ENCODE measurements around the gene SARS1. TPM values are rescaled to one million over a fixed set of nuclear protein-coding genes. Genes with fewer than 3 reads are reported as not detected.

The SARS1 gene
- total and polyA plus RNA-seq, 2 of the 13 experiments (the other 11 are each of a cell fraction or from before 2014, with no cell fraction given): 103 to 134 TPM

DNA sequence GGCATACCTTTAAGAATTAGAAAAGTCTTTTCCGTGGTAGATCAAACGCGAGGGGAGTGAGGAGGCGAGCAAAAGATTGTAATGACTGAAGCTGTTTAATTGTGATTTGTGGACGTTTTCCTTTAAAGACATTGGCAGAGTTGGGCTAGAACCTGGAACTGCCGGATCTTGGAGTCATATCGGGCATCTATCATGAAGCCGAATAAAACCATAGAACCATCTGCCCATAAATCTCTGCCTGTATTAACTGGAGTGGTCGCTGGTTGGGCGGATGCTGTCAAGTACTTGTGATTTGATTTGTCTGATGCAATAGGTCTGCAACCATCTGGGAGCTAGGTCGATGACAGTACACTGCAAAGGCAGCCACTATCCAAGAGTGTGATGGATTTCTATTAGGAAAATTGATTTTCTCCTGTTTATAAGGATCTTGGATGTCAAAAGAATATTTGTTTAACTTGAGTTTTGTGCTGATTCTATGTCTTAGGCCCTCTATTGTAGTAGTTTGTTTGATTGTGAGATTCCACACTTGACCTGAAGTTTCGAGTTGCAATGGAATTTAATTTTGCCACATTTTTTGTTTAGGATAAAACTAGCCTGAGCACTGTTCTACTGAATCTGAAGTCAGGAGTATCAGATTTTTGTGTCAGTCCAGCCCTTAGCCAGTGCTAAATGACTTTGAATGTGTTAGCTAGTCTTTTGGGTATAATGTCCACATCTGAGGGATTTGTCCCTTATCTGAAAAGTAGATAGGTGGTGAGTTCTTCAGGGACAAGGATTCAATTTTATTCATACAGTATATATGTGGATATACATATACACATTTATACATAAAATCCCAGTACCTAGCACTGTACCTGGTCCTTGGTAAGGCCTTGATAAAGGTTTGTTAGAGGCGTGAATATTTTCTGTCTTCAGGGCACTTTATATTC lies 1.2 kb downstream of the SARS1 start (continued):
- peak; percentile 45; the same call in 1 of the 2 replicates for TF ChIP-seq RXRB (CRISPR knock-in tag; IDR thresholded peaks at IDR 0.05; ENCODE audit: borderline replicate concordance)
- TF ChIP-seq ZNF552 (CRISPR knock-in tag; IDR thresholded peaks at IDR 0.05; ENCODE audit: borderline replicate concordance): no peak
- no peak for TF ChIP-seq KDM5B (CRISPR knock-in tag; IDR thresholded peaks at IDR 0.05; ENCODE audit: borderline replicate concordance)
- no peak for TF ChIP-seq HIVEP1 (CRISPR knock-in tag; IDR thresholded peaks at IDR 0.05)
- TF ChIP-seq, protein P1, sequence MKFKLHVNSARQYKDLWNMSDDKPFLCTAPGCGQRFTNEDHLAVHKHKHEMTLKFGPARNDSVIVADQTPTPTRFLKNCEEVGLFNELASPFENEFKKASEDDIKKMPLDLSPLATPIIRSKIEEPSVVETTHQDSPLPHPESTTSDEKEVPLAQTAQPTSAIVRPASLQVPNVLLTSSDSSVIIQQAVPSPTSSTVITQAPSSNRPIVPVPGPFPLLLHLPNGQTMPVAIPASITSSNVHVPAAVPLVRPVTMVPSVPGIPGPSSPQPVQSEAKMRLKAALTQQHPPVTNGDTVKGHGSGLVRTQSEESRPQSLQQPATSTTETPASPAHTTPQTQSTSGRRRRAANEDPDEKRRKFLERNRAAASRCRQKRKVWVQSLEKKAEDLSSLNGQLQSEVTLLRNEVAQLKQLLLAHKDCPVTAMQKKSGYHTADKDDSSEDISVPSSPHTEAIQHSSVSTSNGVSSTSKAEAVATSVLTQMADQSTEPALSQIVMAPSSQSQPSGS (CRISPR knock-in tag; IDR thresholded peaks at IDR 0.05): no peak
- no peak for TF ChIP-seq ZSCAN25 (CRISPR knock-in tag; IDR thresholded peaks at IDR 0.05)
- TF ChIP-seq KLF13 (CRISPR knock-in tag; IDR thresholded peaks at IDR 0.05): no peak
- TF ChIP-seq, protein P2, sequence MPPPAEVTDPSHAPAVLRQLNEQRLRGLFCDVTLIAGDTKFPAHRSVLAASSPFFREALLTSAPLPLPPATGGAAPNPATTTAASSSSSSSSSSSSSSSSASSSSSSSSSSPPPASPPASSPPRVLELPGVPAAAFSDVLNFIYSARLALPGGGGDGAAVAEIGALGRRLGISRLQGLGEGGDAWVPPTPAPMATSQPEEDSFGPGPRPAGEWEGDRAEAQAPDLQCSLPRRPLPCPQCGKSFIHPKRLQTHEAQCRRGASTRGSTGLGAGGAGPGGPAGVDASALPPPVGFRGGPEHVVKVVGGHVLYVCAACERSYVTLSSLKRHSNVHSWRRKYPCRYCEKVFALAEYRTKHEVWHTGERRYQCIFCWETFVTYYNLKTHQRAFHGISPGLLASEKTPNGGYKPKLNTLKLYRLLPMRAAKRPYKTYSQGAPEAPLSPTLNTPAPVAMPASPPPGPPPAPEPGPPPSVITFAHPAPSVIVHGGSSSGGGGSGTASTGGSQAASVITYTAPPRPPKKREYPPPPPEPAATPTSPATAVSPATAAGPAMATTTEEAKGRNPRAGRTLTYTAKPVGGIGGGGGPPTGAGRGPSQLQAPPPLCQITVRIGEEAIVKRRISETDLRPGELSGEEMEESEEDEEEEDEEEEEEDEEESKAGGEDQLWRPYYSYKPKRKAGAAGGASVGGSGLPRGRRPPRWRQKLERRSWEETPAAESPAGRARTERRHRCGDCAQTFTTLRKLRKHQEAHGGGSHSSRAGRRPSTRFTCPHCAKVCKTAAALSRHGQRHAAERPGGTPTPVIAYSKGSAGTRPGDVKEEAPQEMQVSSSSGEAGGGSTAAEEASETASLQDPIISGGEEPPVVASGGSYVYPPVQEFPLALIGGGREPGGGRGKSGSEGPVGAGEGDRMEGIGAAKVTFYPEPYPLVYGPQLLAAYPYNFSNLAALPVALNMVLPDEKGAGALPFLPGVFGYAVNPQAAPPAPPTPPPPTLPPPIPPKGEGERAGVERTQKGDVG (CRISPR knock-in tag; IDR thresholded peaks at IDR 0.05; ENCODE audit: borderline replicate concordance): no peak
- TF ChIP-seq, protein P3, sequence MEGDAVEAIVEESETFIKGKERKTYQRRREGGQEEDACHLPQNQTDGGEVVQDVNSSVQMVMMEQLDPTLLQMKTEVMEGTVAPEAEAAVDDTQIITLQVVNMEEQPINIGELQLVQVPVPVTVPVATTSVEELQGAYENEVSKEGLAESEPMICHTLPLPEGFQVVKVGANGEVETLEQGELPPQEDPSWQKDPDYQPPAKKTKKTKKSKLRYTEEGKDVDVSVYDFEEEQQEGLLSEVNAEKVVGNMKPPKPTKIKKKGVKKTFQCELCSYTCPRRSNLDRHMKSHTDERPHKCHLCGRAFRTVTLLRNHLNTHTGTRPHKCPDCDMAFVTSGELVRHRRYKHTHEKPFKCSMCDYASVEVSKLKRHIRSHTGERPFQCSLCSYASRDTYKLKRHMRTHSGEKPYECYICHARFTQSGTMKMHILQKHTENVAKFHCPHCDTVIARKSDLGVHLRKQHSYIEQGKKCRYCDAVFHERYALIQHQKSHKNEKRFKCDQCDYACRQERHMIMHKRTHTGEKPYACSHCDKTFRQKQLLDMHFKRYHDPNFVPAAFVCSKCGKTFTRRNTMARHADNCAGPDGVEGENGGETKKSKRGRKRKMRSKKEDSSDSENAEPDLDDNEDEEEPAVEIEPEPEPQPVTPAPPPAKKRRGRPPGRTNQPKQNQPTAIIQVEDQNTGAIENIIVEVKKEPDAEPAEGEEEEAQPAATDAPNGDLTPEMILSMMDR (CRISPR knock-in tag; IDR thresholded peaks at IDR 0.05): no peak
- 0 out of 2 replicates have a peak, but pooled peaks have one; percentile 46 for TF ChIP-seq CCDC6 (CRISPR knock-in tag; IDR thresholded peaks at IDR 0.05)
- no peak for TF ChIP-seq DNMT3B (CRISPR knock-in tag; conservative IDR thresholded peaks at IDR 0.05)
- no peak for TF ChIP-seq ZNF703 (CRISPR knock-in tag; IDR thresholded peaks at IDR 0.05; ENCODE audit: borderline replicate concordance)
- TF ChIP-seq TBL1XR1 (IDR thresholded peaks at IDR 0.05; ENCODE audit: borderline replicate concordance, low read length, partially characterized antibody): peak; percentile 17
- no peak for TF ChIP-seq ZFP37 (CRISPR knock-in tag; IDR thresholded peaks at IDR 0.05; ENCODE audit: borderline replicate concordance)
- TF ChIP-seq, protein P4, sequence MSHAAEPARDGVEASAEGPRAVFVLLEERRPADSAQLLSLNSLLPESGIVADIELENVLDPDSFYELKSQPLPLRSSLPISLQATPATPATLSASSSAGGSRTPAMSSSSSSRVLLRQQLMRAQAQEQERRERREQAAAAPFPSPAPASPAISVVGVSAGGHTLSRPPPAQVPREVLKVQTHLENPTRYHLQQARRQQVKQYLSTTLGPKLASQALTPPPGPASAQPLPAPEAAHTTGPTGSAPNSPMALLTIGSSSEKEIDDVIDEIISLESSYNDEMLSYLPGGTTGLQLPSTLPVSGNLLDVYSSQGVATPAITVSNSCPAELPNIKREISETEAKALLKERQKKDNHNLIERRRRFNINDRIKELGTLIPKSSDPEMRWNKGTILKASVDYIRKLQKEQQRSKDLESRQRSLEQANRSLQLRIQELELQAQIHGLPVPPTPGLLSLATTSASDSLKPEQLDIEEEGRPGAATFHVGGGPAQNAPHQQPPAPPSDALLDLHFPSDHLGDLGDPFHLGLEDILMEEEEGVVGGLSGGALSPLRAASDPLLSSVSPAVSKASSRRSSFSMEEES (CRISPR knock-in tag; IDR thresholded peaks at IDR 0.05): no peak
- no peak for TF ChIP-seq MBNL3 (CRISPR knock-in tag; conservative IDR thresholded peaks at IDR 0.05)
- peak; percentile 47; the same call in 1 of the 2 replicates for TF ChIP-seq THAP11 (CRISPR knock-in tag; IDR thresholded peaks at IDR 0.05)
- TF ChIP-seq MYNN (CRISPR knock-in tag; IDR thresholded peaks at IDR 0.05; ENCODE audit: low read depth): no peak
- peak; percentile 59; the same call in 1 of the 2 replicates for TF ChIP-seq ZNF614 (CRISPR knock-in tag; IDR thresholded peaks at IDR 0.05; ENCODE audit: borderline replicate concordance)
- TF ChIP-seq ZNF484 (CRISPR knock-in tag; IDR thresholded peaks at IDR 0.05; ENCODE audit: borderline replicate concordance, low read depth): no peak
- TF ChIP-seq SNAI1 (CRISPR knock-in tag; IDR thresholded peaks at IDR 0.05; ENCODE audit: borderline replicate concordance): no peak

Measured in HepG2 (cell line).